ENCODE measurements around the gene LAMA4. TPM values are rescaled to one million over a fixed set of nuclear protein-coding genes. Genes with fewer than 3 reads are reported as not detected.
"Not testable (repeated sequence)": the region's sequence is repeated elsewhere in the genome, so short reads cannot be mapped to it uniquely, and the experiment has no call there.

The LAMA4 gene
- total RNA-seq, 1 donor from 2014 or later = 103 TPM

GRCh38 chr6:112204350-112204706 is 50.0 kb downstream of the LAMA4 start:
- H3K9me3 ChIP-seq (replicated peaks) = no peaks in the 10 kb centered on the region
- intact Hi-C loops (cut with micrococcal nuclease) = no loop called here
- H3K36me3 ChIP-seq = peaks cover 84% of the 10 kb centered on the region
- peak overlapping the region; percentile 58 for H3K27ac ChIP-seq (replicated peaks)
- DNase-seq = no peak
- no peaks in the 10 kb centered on the region for H3K27me3 ChIP-seq (ENCODE audit: low read depth)
- peaks cover 60% of the 10 kb centered on the region for H3K4me1 ChIP-seq
- H3K4me3 ChIP-seq = no peak overlapping the region
- no peak for TF ChIP-seq CTCF (IDR thresholded peaks at IDR 0.05; ENCODE audit: borderline replicate concordance)

- H3K9me3 ChIP-seq (replicated peaks) = no peaks in the 10 kb centered on the region
- no peak for DNase-seq
- H3K27me3 ChIP-seq (ENCODE audit: low read depth) = no peaks in the 10 kb centered on the region
- no peak overlapping the region for H3K4me3 ChIP-seq
- peak overlapping the region; percentile 58 for H3K27ac ChIP-seq (replicated peaks)
- intact Hi-C loops (cut with micrococcal nuclease) = no loop called here
- no peak for TF ChIP-seq CTCF (IDR thresholded peaks at IDR 0.05; ENCODE audit: borderline replicate concordance)
- peaks cover 60% of the 10 kb centered on the region for H3K4me1 ChIP-seq
- H3K36me3 ChIP-seq = peaks cover 82% of the 10 kb centered on the region
These were observed 50.6 kb downstream of the LAMA4 start for GRCh38 chr6:112203577-112204349.

GRCh38 chr6:112202639-112203341 is 51.6 kb downstream of the LAMA4 start:
- no peak overlapping the region for H3K4me3 ChIP-seq
- no peak for DNase-seq
- H3K4me1 ChIP-seq = peaks cover 67% of the 10 kb centered on the region
- H3K36me3 ChIP-seq = peaks cover 79% of the 10 kb centered on the region
- TF ChIP-seq CTCF (IDR thresholded peaks at IDR 0.05; ENCODE audit: borderline replicate concordance) = no peak
- H3K27me3 ChIP-seq (ENCODE audit: low read depth) = no peaks in the 10 kb centered on the region
- intact Hi-C loops (cut with micrococcal nuclease) = no loop called here
- H3K27ac ChIP-seq (replicated peaks) = peak overlapping the region; percentile 58
- no peaks in the 10 kb centered on the region for H3K9me3 ChIP-seq (replicated peaks)

GRCh38 chr6:112200185-112200914 is 54.0 kb downstream of the LAMA4 start:
- H3K27me3 ChIP-seq (ENCODE audit: low read depth); H3K27ac ChIP-seq (replicated peaks); intact Hi-C loops (cut with micrococcal nuclease); H3K4me3 ChIP-seq; DNase-seq; H3K9me3 ChIP-seq (replicated peaks): not testable (repeated sequence)
- Histone ChIP-seq H3K36me3 (peaks cover 61% of the 10 kb centered on the region), H3K4me1 (peaks cover 67% of the 10 kb centered on the region)

- Histone ChIP-seq H3K27me3 (ENCODE audit: low read depth) (no peaks in the 10 kb centered on the region), H3K27ac (replicated peaks) (peak overlapping the region; percentile 67), H3K4me3 (no peak overlapping the region), H3K36me3 (peaks cover 51% of the 10 kb centered on the region), H3K4me1 (peaks cover 68% of the 10 kb centered on the region), H3K9me3 (replicated peaks) (no peaks in the 10 kb centered on the region)
- no peak for DNase-seq
- no peak for TF ChIP-seq CTCF (IDR thresholded peaks at IDR 0.05; ENCODE audit: borderline replicate concordance)
- intact Hi-C loops (cut with micrococcal nuclease) = no loop called here
These were observed 55.4 kb downstream of the LAMA4 start for GRCh38 chr6:112199001-112199403.

Data from left ventricle myocardium inferior (tissue), 1 donor.